ENCODE data around the gene PSMC5. TPM values are rescaled to one million over a fixed set of nuclear protein-coding genes. Genes with fewer than 3 reads are reported as not detected.

PSMC5 gene
- total RNA-seq, 1 experiment from 2014 or later = 152 TPM

DNA sequence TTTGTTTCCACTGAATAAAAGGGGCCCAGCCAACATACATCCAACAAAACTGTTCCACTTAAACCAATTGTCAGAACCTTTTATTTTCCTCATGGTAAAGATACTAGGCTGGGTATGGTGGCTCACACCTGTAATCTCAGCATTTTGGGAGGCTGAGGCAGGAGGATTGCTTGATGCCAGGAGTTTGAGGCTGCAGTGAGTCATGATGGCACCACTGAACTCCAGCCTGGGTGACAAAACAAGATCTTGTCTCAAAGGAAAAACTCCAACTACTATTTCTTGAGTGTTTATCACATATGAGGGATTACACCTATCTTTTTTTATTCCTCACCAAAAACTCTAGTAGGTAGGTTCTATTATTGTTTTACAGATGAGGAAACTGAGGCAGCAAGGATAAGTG, 4.7 kb upstream of the PSMC5 start (continued):
- TF ChIP-seq, protein P1, sequence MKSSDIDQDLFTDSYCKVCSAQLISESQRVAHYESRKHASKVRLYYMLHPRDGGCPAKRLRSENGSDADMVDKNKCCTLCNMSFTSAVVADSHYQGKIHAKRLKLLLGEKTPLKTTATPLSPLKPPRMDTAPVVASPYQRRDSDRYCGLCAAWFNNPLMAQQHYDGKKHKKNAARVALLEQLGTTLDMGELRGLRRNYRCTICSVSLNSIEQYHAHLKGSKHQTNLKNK (CRISPR knock-in tag; IDR thresholded peaks at IDR 0.05) = no peak
- no peak for TF ChIP-seq TP53 (CRISPR knock-in tag; IDR thresholded peaks at IDR 0.05)
- no peak for TF ChIP-seq TEAD1 (CRISPR knock-in tag; IDR thresholded peaks at IDR 0.05)
- no peak for TF ChIP-seq MYBL2 (CRISPR knock-in tag; IDR thresholded peaks at IDR 0.05)
- no peak for TF ChIP-seq JAZF1 (CRISPR knock-in tag; IDR thresholded peaks at IDR 0.05)
- TF ChIP-seq TCF7 (CRISPR knock-in tag; IDR thresholded peaks at IDR 0.05; ENCODE audit: low read depth) = no peak
- TF ChIP-seq ZBTB21 (CRISPR knock-in tag; IDR thresholded peaks at IDR 0.05; ENCODE audit: borderline replicate concordance) = no peak

GRCh38 chr17:63823659-63824331, 3.4 kb upstream of the PSMC5 start:
- Mint-ChIP-seq H3K4me3 (peak overlapping the region; percentile 25; the same call in 1 of the 2 replicates), H3K36me3 (peaks cover 76% of the 10 kb centered on the region), H3K4me1 (peaks cover 18% of the 10 kb centered on the region), H3K27me3 (ENCODE audit: low read depth) (no peaks in the 10 kb centered on the region; the same call in 1 of the 2 replicates), H3K27ac (0 out of 2 replicates have a peak overlapping the region, but pooled peaks have one; percentile 50), H3K9me3 (no peaks in the 10 kb centered on the region)
- ChIA-PET CTCF (no interaction called here), POLR2A (interaction anchor here (1.2 kb wide), 1 partner anchor 50 kb away, joined by 5 read pairs; the partner anchor contains the start of genes CCDC47 and DDX42)
- DNase-seq (ENCODE audit: low spot score) (no peak), ATAC-seq (no peak)
- TF ChIP-seq EMX1 (CRISPR knock-in tag; IDR thresholded peaks at IDR 0.05) (no peak), NR3C1 (CRISPR knock-in tag; conservative IDR thresholded peaks at IDR 0.05; ENCODE audit: low read depth) (no peak), ATF2 (CRISPR knock-in tag; IDR thresholded peaks at IDR 0.05; ENCODE audit: borderline replicate concordance, low read depth) (no peak), ERG (CRISPR knock-in tag; IDR thresholded peaks at IDR 0.05) (no peak), HMGA2 (CRISPR knock-in tag; IDR thresholded peaks at IDR 0.05) (no peak), ARID4B (CRISPR knock-in tag; IDR thresholded peaks at IDR 0.05; ENCODE audit: borderline replicate concordance) (no peak), IRF2 (CRISPR knock-in tag; IDR thresholded peaks at IDR 0.05; ENCODE audit: borderline replicate concordance, low read depth) (no peak), MXD4 (CRISPR knock-in tag; IDR thresholded peaks at IDR 0.05; ENCODE audit: borderline replicate concordance) (no peak), USF2 (CRISPR knock-in tag; IDR thresholded peaks at IDR 0.05) (no peak)
- TF ChIP-seq, protein P2, sequence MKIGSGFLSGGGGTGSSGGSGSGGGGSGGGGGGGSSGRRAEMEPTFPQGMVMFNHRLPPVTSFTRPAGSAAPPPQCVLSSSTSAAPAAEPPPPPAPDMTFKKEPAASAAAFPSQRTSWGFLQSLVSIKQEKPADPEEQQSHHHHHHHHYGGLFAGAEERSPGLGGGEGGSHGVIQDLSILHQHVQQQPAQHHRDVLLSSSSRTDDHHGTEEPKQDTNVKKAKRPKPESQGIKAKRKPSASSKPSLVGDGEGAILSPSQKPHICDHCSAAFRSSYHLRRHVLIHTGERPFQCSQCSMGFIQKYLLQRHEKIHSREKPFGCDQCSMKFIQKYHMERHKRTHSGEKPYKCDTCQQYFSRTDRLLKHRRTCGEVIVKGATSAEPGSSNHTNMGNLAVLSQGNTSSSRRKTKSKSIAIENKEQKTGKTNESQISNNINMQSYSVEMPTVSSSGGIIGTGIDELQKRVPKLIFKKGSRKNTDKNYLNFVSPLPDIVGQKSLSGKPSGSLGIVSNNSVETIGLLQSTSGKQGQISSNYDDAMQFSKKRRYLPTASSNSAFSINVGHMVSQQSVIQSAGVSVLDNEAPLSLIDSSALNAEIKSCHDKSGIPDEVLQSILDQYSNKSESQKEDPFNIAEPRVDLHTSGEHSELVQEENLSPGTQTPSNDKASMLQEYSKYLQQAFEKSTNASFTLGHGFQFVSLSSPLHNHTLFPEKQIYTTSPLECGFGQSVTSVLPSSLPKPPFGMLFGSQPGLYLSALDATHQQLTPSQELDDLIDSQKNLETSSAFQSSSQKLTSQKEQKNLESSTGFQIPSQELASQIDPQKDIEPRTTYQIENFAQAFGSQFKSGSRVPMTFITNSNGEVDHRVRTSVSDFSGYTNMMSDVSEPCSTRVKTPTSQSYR (CRISPR knock-in tag; IDR thresholded peaks at IDR 0.05) = no peak

All from WTC11 (cell line).